HG02973 (cell line): Measurements from ENCODE around the gene DCDC2C.

Source experiments
- ATAC-seq: cut with Tn5 transposase; IDR thresholded peaks from one replicate; pipeline ENCODE4 v1.9.1; 2021; ENCODE audit warnings: moderate library complexity; ENCODE audit not compliant: unreplicated experiment

The DCDC2C gene

GRCh38 chr2:3742743-3743508, 39.6 kb downstream of the DCDC2C start:
- ATAC-seq: no peak

- ATAC-seq: no peak
Measured at GRCh38 chr2:3743951-3744555, 40.7 kb downstream of the DCDC2C start.

- no peak for ATAC-seq
Measured at GRCh38 chr2:3745920-3746319, 42.5 kb downstream of the DCDC2C start.

- ATAC-seq: no peak
Measured at GRCh38 chr2:3747032-3747654, 43.8 kb downstream of the DCDC2C start.

GRCh38 chr2:3747826-3748225, 44.5 kb downstream of the DCDC2C start:
- ATAC-seq: no peak

- ATAC-seq: no peak
Measured at GRCh38 chr2:3749201-3749600, 45.8 kb downstream of the DCDC2C start.

GRCh38 chr2:3751251-3751650, 47.9 kb downstream of the DCDC2C start:
- no peak for ATAC-seq

GRCh38 chr2:3751806-3752205, 48.4 kb downstream of the DCDC2C start:
- ATAC-seq: no peak

GRCh38 chr2:3752376-3752775, 49.0 kb downstream of the DCDC2C start:
- ATAC-seq: no peak

GRCh38 chr2:3753561-3753960, 50.2 kb downstream of the DCDC2C start:
- ATAC-seq: no peak

- ATAC-seq: no peak
Measured at GRCh38 chr2:3754280-3754679, 50.9 kb downstream of the DCDC2C start.

- no peak for ATAC-seq
Measured at GRCh38 chr2:3754795-3755194, 51.4 kb downstream of the DCDC2C start.

- no peak for ATAC-seq
Measured at GRCh38 chr2:3755277-3755676, 51.9 kb downstream of the DCDC2C start.

GRCh38 chr2:3756306-3756705, 52.9 kb downstream of the DCDC2C start:
- ATAC-seq: no peak

GRCh38 chr2:3758906-3759305, 55.5 kb downstream of the DCDC2C start:
- no peak for ATAC-seq

- no peak for ATAC-seq
Measured at GRCh38 chr2:3759331-3759730, 56.0 kb downstream of the DCDC2C start.

GRCh38 chr2:3759761-3760160, 56.4 kb downstream of the DCDC2C start:
- no peak for ATAC-seq

GRCh38 chr2:3761272-3761671, 57.9 kb downstream of the DCDC2C start:
- no peak for ATAC-seq

- no peak for ATAC-seq
Measured at GRCh38 chr2:3762771-3763447, 59.5 kb downstream of the DCDC2C start.

- no peak for ATAC-seq
Measured at GRCh38 chr2:3766824-3767223, 63.4 kb downstream of the DCDC2C start.

- ATAC-seq: no peak
Measured at GRCh38 chr2:3768960-3769765, 65.8 kb downstream of the DCDC2C start.
